HFFc6 (cell line): ENCODE measurements around the gene KIAA1217. TPM values are rescaled to one million over a fixed set of nuclear protein-coding genes. Genes with fewer than 3 reads are reported as not detected.

Experiments used
- DNase-seq: peaks from one replicate; pipeline ENCODE4 v3.0.0-alpha.2; 2018
- H3K27ac Mint-ChIP-seq: 2 replicates; pipeline ENCODE4 v1.8.0; 2020; ENCODE audit warnings: mild to moderate bottlenecking, mixed read lengths
- H3K27me3 Mint-ChIP-seq: 2 replicates; pipeline ENCODE4 v1.8.0; 2021; ENCODE audit warnings: mild to moderate bottlenecking, moderate library complexity, mixed read lengths; ENCODE audit not compliant: insufficient read depth
- H3K36me3 Mint-ChIP-seq: 2 replicates; pipeline ENCODE4 v1.8.0; 2021; ENCODE audit warnings: low read depth, mixed read lengths
- H3K4me1 Mint-ChIP-seq: 2 replicates; pipeline ENCODE4 v1.8.0; 2020; ENCODE audit warnings: low read depth, mixed read lengths
- H3K4me3 Mint-ChIP-seq: 2 replicates; pipeline ENCODE4 v1.8.0; 2020; ENCODE audit warnings: mild to moderate bottlenecking, moderate library complexity, mixed read lengths
- H3K9me3 Mint-ChIP-seq: 2 replicates; pipeline ENCODE4 v1.8.0; 2020; ENCODE audit warnings: mild to moderate bottlenecking, mixed read lengths
- total RNA-seq, 6 experiments: library from RNA; stranded (reverse); fragmentation: NEBNext Ultra II Directional; extraction: Animal tissue kit (Norgen Biotek cat#: 25700); gene quantifications; 2 replicates in 1 of 6; 3 replicates in 5 of 6; pipeline ENCODE4 v1.2.3, GENCODE V29; 2021
- TF ChIP-seq, protein P1 (sequence below): fragments of 200-600 bp; sonication (generic); IDR thresholded peaks from 2 replicates; pipeline ENCODE4 v1.5.0; 2021; ENCODE audit warnings: antibody characterized with exemption, mild to moderate bottlenecking

KIAA1217 gene
- total RNA-seq, 6 experiments from 2014 or later: 1.3 to 2.1 (median 2.0) TPM

DNA sequence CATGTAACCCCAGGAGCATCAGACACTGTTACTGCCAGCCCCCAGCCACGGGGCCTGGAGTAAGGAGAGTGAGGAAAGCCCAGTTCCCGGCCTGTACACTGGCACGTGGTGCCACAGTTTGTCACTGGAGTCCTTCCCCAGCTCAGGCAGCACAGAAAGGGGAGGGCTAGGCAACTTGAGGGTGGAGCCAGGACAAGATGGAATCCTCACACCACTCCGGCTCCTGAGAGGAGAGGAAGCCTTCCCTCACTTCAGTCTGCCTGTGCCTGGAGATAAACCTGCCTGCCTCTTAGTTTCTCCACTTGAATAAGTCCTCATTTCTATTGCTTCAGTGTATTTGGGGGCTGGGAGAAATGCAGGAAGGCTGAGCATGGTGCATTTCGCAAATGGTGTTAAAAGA, 176.0 kb downstream of the KIAA1217 start:
- no peak for DNase-seq
- TF ChIP-seq, protein P1, sequence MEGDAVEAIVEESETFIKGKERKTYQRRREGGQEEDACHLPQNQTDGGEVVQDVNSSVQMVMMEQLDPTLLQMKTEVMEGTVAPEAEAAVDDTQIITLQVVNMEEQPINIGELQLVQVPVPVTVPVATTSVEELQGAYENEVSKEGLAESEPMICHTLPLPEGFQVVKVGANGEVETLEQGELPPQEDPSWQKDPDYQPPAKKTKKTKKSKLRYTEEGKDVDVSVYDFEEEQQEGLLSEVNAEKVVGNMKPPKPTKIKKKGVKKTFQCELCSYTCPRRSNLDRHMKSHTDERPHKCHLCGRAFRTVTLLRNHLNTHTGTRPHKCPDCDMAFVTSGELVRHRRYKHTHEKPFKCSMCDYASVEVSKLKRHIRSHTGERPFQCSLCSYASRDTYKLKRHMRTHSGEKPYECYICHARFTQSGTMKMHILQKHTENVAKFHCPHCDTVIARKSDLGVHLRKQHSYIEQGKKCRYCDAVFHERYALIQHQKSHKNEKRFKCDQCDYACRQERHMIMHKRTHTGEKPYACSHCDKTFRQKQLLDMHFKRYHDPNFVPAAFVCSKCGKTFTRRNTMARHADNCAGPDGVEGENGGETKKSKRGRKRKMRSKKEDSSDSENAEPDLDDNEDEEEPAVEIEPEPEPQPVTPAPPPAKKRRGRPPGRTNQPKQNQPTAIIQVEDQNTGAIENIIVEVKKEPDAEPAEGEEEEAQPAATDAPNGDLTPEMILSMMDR: no peak
- no peaks in the 10 kb centered on the region for H3K9me3 Mint-ChIP-seq
- H3K4me1 Mint-ChIP-seq: peaks cover 8% of the 10 kb centered on the region; the same call in 1 of the 2 replicates
- no peaks in the 10 kb centered on the region; the same call in 1 of the 2 replicates for H3K27me3 Mint-ChIP-seq
- no peak overlapping the region for H3K4me3 Mint-ChIP-seq
- H3K36me3 Mint-ChIP-seq: no peaks in the 10 kb centered on the region
- no peak overlapping the region for H3K27ac Mint-ChIP-seq

DNA sequence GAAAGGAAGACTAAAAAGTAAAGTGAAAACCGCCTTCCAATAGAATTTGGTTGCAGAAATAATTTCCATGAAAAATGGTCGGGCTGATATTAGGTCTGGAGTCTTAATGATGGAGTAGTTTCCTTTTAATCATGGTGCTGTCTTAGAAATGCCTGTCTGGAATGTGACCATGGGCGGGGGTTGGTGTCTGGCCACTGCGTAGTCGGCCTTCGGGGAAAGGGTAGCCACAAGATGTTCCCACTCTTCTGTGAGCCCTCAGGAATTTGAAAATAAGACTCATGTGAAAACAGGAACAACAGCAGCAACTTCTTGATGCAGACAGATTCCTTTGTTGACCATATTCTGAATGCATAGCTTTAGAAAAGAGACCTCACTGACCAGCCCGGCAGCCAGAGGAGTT, 176.8 kb downstream of the KIAA1217 start:
- no peaks in the 10 kb centered on the region for H3K36me3 Mint-ChIP-seq
- H3K4me1 Mint-ChIP-seq: peaks cover 8% of the 10 kb centered on the region; the same call in 1 of the 2 replicates
- TF ChIP-seq, protein P1: no peak
- DNase-seq: no peak
- H3K27ac Mint-ChIP-seq: no peak overlapping the region
- H3K9me3 Mint-ChIP-seq: no peaks in the 10 kb centered on the region
- H3K4me3 Mint-ChIP-seq: no peak overlapping the region
- H3K27me3 Mint-ChIP-seq: no peaks in the 10 kb centered on the region; the same call in 1 of the 2 replicates

DNA sequence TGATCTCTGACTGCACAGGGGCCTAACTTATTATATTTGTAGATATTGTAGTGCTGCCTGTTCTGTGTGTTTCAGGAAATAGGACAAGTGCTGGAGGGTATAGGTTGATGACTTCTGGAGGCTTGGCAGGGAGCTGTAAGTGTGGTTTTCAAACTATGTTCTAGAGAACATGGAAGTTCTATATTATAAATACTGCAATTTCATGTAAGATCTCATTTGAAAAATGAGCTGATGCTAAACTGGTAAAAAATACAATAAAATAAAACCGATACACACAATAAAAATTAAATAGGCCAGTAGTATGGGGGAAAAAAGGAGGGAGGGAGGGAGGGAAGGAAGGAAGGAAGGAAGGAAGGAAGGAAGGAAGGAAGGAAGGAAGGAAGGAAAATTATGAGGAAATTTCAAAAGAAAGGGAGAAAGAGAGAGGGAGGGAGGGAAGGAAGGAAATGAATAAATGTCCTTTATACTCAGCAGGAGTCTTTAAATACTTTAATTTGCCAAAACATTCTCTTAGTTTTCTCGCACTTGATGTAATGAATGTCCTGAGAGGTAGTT, 181.3 kb downstream of the KIAA1217 start:
- Mint-ChIP-seq H3K9me3 (no peaks in the 10 kb centered on the region), H3K27ac (no peak overlapping the region), H3K4me1 (no peaks in the 10 kb centered on the region), H3K27me3 (peaks cover 11% of the 10 kb centered on the region), H3K36me3 (no peaks in the 10 kb centered on the region), H3K4me3 (no peak overlapping the region)
- no peak for DNase-seq
- TF ChIP-seq, protein P1: no peak

DNA sequence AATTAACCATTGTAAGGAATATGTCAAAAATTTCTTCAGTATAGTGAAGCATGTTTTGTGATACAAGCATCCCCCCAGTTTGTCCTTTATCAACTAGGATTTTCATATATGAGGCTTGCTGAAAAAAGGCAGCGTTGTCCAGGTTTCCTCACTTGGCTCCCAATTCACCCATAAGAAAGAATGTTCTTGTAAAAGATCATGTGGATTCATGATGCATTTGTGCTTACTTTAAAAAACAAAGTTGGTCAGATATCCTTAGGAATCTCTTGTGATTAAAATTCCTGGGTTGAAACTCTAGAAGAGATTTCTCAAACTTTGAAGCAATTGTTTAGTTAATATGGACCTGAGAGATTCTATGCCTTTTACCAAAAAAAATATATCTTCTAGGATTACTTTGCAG, 181.8 kb downstream of the KIAA1217 start:
- Mint-ChIP-seq H3K4me3 (no peak overlapping the region), H3K4me1 (no peaks in the 10 kb centered on the region), H3K27ac (no peak overlapping the region), H3K9me3 (no peaks in the 10 kb centered on the region), H3K36me3 (no peaks in the 10 kb centered on the region), H3K27me3 (peaks cover 12% of the 10 kb centered on the region)
- DNase-seq: no peak
- TF ChIP-seq, protein P1: no peak

DNA sequence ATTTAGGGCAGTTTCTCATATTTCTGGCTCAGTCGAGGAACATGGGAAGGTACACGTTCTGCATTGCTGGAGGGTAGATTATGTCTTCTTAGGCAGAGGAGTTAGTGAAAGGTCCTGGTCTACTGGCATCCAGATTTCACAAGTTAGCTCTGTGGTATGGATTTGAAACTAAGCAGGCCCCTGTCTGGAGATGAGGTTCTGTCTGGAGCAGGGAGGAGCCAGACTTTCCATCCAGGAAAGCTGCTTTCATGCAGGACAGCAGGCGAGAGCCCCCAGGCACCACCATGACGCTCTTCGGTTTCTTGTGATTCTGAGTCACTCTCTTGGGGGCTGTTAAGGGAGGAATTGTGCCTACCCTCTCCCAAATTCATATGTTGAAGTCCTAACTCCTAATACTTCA, 184.3 kb downstream of the KIAA1217 start:
- TF ChIP-seq, protein P1: no peak
- Mint-ChIP-seq H3K27me3 (peaks cover 14% of the 10 kb centered on the region), H3K4me3 (no peak overlapping the region), H3K9me3 (no peaks in the 10 kb centered on the region), H3K4me1 (no peaks in the 10 kb centered on the region), H3K36me3 (no peaks in the 10 kb centered on the region), H3K27ac (no peak overlapping the region)
- no peak for DNase-seq
